ENCODE data around the gene MTCL3.

MTCL3 gene

DNA sequence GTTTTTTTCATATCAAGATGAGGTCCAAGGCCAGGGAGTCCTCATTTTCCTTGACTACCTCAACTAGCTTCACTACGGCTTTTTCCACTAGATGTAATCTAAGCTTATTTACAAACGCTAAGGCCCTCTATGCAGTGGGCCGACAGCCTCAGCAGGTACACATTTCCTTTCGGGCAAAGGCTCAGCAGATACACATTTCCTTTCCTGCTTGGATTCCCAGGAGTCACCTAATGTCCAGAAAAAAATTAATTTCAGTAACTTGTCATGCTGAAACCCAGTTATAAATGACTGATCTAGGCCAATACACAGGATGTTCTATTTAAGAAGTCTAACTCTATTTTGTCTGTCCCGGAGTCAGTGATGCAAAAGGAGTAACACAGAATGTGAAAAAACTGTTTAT is 52.7 kb downstream of the MTCL3 start:
- no peaks in the 10 kb centered on the region for H3K9me3 ChIP-seq (replicated peaks; ENCODE audit: insufficient read depth, low read length)
- no peak overlapping the region for H3K4me2 ChIP-seq (ENCODE audit: low read depth, low read length)
- no peaks in the 10 kb centered on the region for H4K20me1 ChIP-seq (ENCODE audit: insufficient read depth, low read length)
- DNase-seq: no peak
- no peaks in the 10 kb centered on the region for H3F3A ChIP-seq (ENCODE audit: insufficient read depth, low read length)
- H2AFZ ChIP-seq (ENCODE audit: low read length): no peak overlapping the region
- H3K27ac ChIP-seq (ENCODE audit: low read length): no peak overlapping the region
- no peaks in the 10 kb centered on the region for H3K4me1 ChIP-seq (ENCODE audit: low read length)
- no peak overlapping the region for H3K9ac ChIP-seq (ENCODE audit: low read length)
- H3K4me3 ChIP-seq (ENCODE audit: low read length): no peak overlapping the region
- no peaks in the 10 kb centered on the region for H3K36me3 ChIP-seq (replicated peaks; ENCODE audit: insufficient read depth, low read length)
- TF ChIP-seq, protein P1, sequence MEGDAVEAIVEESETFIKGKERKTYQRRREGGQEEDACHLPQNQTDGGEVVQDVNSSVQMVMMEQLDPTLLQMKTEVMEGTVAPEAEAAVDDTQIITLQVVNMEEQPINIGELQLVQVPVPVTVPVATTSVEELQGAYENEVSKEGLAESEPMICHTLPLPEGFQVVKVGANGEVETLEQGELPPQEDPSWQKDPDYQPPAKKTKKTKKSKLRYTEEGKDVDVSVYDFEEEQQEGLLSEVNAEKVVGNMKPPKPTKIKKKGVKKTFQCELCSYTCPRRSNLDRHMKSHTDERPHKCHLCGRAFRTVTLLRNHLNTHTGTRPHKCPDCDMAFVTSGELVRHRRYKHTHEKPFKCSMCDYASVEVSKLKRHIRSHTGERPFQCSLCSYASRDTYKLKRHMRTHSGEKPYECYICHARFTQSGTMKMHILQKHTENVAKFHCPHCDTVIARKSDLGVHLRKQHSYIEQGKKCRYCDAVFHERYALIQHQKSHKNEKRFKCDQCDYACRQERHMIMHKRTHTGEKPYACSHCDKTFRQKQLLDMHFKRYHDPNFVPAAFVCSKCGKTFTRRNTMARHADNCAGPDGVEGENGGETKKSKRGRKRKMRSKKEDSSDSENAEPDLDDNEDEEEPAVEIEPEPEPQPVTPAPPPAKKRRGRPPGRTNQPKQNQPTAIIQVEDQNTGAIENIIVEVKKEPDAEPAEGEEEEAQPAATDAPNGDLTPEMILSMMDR (IDR thresholded peaks at IDR 0.05; ENCODE audit: low read length): no peak
- TF ChIP-seq EZH2 (optimal IDR thresholded peaks at IDR 0.05; ENCODE audit: low read depth, low read length): no peak
- no peak for TF ChIP-seq EZH2phosphoT487 (IDR thresholded peaks at IDR 0.05; ENCODE audit: low read length)
- H3K9me2 ChIP-seq (replicated peaks; ENCODE audit: insufficient read depth, low read length): no peaks in the 10 kb centered on the region
- no peaks in the 10 kb centered on the region for H3K27me3 ChIP-seq (replicated peaks; ENCODE audit: insufficient read depth, low read length)
- H3K79me2 ChIP-seq (ENCODE audit: low read length): no peaks in the 10 kb centered on the region

DNA sequence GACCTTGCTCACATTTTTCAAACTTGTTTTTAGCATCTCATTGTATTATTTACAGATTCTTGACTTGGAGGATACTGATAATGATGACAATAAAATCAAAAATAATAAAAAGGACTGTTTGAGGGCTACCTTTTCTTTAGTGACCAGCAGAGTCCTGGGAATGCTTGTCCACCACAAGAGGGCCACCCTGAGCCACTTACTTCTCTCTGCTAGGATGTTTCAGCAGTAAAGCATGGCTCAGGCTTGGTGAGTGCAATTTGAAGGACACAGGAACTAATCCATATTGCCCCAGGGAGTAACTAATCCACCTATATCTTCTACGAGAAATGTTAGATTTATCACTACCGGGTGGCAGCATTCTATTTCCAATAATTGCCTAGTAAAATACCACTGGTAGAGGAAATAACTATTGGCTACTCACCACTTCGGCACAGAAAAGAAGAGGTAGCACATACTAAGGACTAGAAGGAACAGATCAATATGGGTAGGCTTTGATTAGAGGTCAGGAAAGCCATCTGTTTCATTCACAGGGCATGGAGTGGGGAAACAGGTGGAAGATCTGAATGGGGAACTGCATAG is 54.2 kb downstream of the MTCL3 start:
- Histone ChIP-seq H4K20me1 (ENCODE audit: insufficient read depth, low read length) (no peaks in the 10 kb centered on the region), H3K9me2 (replicated peaks; ENCODE audit: insufficient read depth, low read length) (no peaks in the 10 kb centered on the region), H3K27ac (ENCODE audit: low read length) (no peak overlapping the region), H3K36me3 (replicated peaks; ENCODE audit: insufficient read depth, low read length) (no peaks in the 10 kb centered on the region), H3K9ac (ENCODE audit: low read length) (no peak overlapping the region), H3F3A (ENCODE audit: insufficient read depth, low read length) (no peaks in the 10 kb centered on the region), H3K9me3 (replicated peaks; ENCODE audit: insufficient read depth, low read length) (no peaks in the 10 kb centered on the region), H3K4me2 (ENCODE audit: low read depth, low read length) (no peak overlapping the region), H3K4me1 (ENCODE audit: low read length) (no peaks in the 10 kb centered on the region), H3K27me3 (replicated peaks; ENCODE audit: insufficient read depth, low read length) (no peaks in the 10 kb centered on the region), H2AFZ (ENCODE audit: low read length) (no peak overlapping the region), H3K4me3 (ENCODE audit: low read length) (no peak overlapping the region), H3K79me2 (ENCODE audit: low read length) (no peaks in the 10 kb centered on the region)
- TF ChIP-seq, protein P1 (IDR thresholded peaks at IDR 0.05; ENCODE audit: low read length): peak; percentile 86
- no peak for TF ChIP-seq EZH2phosphoT487 (IDR thresholded peaks at IDR 0.05; ENCODE audit: low read length)
- no peak for TF ChIP-seq EZH2 (optimal IDR thresholded peaks at IDR 0.05; ENCODE audit: low read depth, low read length)
- DNase-seq: peak; percentile 60

GRCh38 chr6:127464161-127464880 is 54.8 kb downstream of the MTCL3 start:
- no peak overlapping the region for H3K4me2 ChIP-seq (ENCODE audit: low read depth, low read length)
- DNase-seq: no peak
- no peak overlapping the region for H3K9ac ChIP-seq (ENCODE audit: low read length)
- no peaks in the 10 kb centered on the region for H4K20me1 ChIP-seq (ENCODE audit: insufficient read depth, low read length)
- H3K4me1 ChIP-seq (ENCODE audit: low read length): no peaks in the 10 kb centered on the region
- no peaks in the 10 kb centered on the region for H3K9me3 ChIP-seq (replicated peaks; ENCODE audit: insufficient read depth, low read length)
- no peaks in the 10 kb centered on the region for H3K27me3 ChIP-seq (replicated peaks; ENCODE audit: insufficient read depth, low read length)
- no peaks in the 10 kb centered on the region for H3K79me2 ChIP-seq (ENCODE audit: low read length)
- no peaks in the 10 kb centered on the region for H3K36me3 ChIP-seq (replicated peaks; ENCODE audit: insufficient read depth, low read length)
- no peak overlapping the region for H3K4me3 ChIP-seq (ENCODE audit: low read length)
- H3K9me2 ChIP-seq (replicated peaks; ENCODE audit: insufficient read depth, low read length): no peaks in the 10 kb centered on the region
- no peak overlapping the region for H2AFZ ChIP-seq (ENCODE audit: low read length)
- TF ChIP-seq, protein P1 (IDR thresholded peaks at IDR 0.05; ENCODE audit: low read length): no peak
- TF ChIP-seq EZH2phosphoT487 (IDR thresholded peaks at IDR 0.05; ENCODE audit: low read length) (no peak), EZH2 (optimal IDR thresholded peaks at IDR 0.05; ENCODE audit: low read depth, low read length) (no peak)
- no peaks in the 10 kb centered on the region for H3F3A ChIP-seq (ENCODE audit: insufficient read depth, low read length)
- no peak overlapping the region for H3K27ac ChIP-seq (ENCODE audit: low read length)
